ENCODE data around the gene PDE8B.
"Not testable (repeated sequence)": the region's sequence is repeated elsewhere in the genome, so short reads cannot be mapped to it uniquely, and the experiment has no call there.

The PDE8B gene

GRCh38 chr5:77454123-77454522 lies 243.6 kb downstream of the PDE8B start:
- no peak for DNase-seq

- DNase-seq: no peak
Observed at GRCh38 chr5:77461287-77461686, 250.8 kb downstream of the PDE8B start.

GRCh38 chr5:77463905-77464304 lies 253.4 kb downstream of the PDE8B start:
- DNase-seq: no peak

GRCh38 chr5:77468875-77469274 lies 258.4 kb downstream of the PDE8B start:
- DNase-seq: not testable (repeated sequence)

GRCh38 chr5:77475041-77475440 lies 264.6 kb downstream of the PDE8B start:
- DNase-seq: not testable (repeated sequence)
